Uterus (tissue), 2 donors: ENCODE data around the gene CCM2.

Source experiments
- POLR2A ChIP-seq, 2 donors: fragments of 450-650 bp; IDR thresholded peaks; one replicate each; pipeline ENCODE4 v1.6.1; 2016; ENCODE audit warnings: antibody characterized with exemption in 2 of 2, mild to moderate bottlenecking in 1 of 2, moderate library complexity in 1 of 2
- TF ChIP-seq, protein P1 (sequence below), 4 experiments: fragments of 200-600 bp in 2 of 4; fragments of 450-650 bp in 2 of 4; sonication (generic) in 2 of 4; IDR thresholded peaks; one replicate each; pipeline ENCODE4 v1.5.1; 2016 to 2019; ENCODE audit warnings: antibody characterized with exemption in 4 of 4, mild to moderate bottlenecking in 2 of 4, moderate library complexity in 1 of 4

DNA sequence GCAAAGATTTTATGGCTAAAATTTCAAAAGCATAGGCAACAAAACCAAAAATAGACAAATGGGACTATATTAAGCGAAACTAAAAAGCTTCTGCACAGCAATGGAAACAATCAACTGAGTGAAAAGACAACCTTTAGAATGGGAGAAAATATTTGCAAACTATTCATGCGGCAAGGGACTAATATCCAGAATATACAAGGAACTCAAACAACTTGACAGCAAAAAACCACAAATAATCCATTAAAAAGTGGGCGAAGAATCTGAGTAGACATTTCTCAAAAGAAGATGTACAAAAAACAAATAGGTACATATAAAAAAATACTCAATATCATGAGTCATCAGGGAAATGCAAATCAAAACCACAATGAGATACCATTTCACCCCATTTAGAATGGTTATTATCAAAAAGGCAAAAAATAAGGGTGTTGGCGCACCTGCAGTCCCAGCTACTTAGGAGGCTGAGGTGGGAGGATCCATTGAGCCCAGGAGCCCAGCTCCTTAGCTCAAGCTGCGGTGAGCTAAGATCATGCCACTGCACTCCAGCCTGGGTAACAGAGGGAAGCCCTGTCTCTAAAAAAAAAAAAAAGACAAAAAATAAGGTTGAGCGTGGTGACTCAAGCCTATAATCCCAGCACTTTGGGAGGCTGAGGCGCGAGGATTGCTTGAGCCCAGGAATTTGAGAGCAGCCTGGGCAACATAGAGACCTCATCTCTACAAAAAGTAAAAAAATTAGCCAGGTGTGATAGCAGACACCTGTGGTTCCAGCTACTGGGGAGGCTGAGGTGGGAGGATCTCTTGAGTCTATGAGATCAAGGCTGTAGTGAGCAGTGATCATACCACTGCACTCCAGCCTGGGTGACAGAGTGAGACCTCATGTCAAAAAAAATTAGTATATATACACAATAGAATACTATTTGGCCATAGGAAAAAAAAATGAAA lies 4.2 kb upstream of the CCM2 start:
- TF ChIP-seq, protein P1, sequence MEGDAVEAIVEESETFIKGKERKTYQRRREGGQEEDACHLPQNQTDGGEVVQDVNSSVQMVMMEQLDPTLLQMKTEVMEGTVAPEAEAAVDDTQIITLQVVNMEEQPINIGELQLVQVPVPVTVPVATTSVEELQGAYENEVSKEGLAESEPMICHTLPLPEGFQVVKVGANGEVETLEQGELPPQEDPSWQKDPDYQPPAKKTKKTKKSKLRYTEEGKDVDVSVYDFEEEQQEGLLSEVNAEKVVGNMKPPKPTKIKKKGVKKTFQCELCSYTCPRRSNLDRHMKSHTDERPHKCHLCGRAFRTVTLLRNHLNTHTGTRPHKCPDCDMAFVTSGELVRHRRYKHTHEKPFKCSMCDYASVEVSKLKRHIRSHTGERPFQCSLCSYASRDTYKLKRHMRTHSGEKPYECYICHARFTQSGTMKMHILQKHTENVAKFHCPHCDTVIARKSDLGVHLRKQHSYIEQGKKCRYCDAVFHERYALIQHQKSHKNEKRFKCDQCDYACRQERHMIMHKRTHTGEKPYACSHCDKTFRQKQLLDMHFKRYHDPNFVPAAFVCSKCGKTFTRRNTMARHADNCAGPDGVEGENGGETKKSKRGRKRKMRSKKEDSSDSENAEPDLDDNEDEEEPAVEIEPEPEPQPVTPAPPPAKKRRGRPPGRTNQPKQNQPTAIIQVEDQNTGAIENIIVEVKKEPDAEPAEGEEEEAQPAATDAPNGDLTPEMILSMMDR (IDR thresholded peaks at IDR 0.05), result no peak
- no peak for TF ChIP-seq POLR2A (IDR thresholded peaks at IDR 0.05)
